ENCODE measurements around the gene RNF149. TPM values are rescaled to one million over a fixed set of nuclear protein-coding genes. Genes with fewer than 3 reads are reported as not detected.

RNF149 gene
- total and polyA plus RNA-seq, 2 donors (not counting 1 experiment from before 2014, with no cell fraction given): 29.4 to 49.0 TPM

DNA sequence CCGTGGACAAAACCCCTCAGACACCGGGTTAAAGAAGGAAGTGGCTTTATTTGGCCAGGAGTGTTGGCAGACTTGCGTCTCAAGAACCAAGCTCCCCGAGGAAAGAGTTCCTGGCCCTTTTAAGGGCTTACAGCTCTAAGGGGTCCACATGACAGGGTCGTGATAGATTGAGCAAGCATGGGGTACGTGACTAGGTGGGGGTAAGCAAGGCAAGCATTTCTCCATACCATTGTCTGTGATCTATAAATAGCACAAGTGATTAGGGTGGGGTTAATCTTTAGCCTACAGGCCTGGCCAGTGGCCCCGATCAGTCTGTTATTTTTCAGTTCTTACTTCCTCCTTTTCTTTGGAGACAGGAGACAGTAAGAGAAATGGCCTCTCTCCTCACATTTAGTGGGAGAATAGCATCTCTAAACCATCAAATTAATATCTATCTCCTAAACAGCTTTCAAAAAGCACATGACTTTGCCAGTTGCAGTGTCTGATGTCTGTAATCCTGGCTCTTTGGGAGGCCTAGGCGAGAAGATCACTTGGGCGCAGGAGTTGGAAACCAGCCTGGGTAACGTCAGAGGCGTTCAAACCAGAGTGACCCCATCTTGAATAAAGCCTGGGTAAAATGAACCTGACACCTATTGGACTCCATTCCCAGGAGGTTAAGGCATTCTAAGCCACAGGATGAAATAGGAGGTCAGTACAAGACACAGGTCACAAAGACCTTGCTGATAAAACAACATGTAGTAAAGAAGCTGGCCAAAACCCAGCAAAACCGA lies 74.1 kb downstream of the RNF149 start:
- no peak overlapping the region for H3K4me2 ChIP-seq (ENCODE audit: extremely low read depth, insufficient read depth, low read length)
- no peak overlapping the region for H3K27ac ChIP-seq (ENCODE audit: insufficient read depth, low read length)
- no peaks in the 10 kb centered on the region for H3K9me3 ChIP-seq (ENCODE audit: control insufficient read depth, insufficient read depth, low read depth, low read length)
- H3K79me2 ChIP-seq (ENCODE audit: control insufficient read depth, insufficient read depth, low read length): no peaks in the 10 kb centered on the region
- DNase-seq (ENCODE audit: low read depth in 2 of 2): no peak
- no peak overlapping the region for H2AFZ ChIP-seq (ENCODE audit: low read length)
- H3K27me3 ChIP-seq (ENCODE audit: control insufficient read depth, insufficient read depth, low read length): no peaks in the 10 kb centered on the region
- H3K9ac ChIP-seq (ENCODE audit: insufficient read depth, low read length): no peak overlapping the region
- TF ChIP-seq EZH2 (IDR thresholded peaks at IDR 0.05; ENCODE audit: low read length, missing control alignments): no peak
- TF ChIP-seq, protein P1, sequence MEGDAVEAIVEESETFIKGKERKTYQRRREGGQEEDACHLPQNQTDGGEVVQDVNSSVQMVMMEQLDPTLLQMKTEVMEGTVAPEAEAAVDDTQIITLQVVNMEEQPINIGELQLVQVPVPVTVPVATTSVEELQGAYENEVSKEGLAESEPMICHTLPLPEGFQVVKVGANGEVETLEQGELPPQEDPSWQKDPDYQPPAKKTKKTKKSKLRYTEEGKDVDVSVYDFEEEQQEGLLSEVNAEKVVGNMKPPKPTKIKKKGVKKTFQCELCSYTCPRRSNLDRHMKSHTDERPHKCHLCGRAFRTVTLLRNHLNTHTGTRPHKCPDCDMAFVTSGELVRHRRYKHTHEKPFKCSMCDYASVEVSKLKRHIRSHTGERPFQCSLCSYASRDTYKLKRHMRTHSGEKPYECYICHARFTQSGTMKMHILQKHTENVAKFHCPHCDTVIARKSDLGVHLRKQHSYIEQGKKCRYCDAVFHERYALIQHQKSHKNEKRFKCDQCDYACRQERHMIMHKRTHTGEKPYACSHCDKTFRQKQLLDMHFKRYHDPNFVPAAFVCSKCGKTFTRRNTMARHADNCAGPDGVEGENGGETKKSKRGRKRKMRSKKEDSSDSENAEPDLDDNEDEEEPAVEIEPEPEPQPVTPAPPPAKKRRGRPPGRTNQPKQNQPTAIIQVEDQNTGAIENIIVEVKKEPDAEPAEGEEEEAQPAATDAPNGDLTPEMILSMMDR (conservative IDR thresholded peaks at IDR 0.05 in 1 of 2, IDR thresholded peaks at IDR 0.05 in 1 of 2; ENCODE audit: low read depth in 1 of 2, low read length in 2 of 2): no peak
- no peaks in the 10 kb centered on the region for H3K36me3 ChIP-seq (ENCODE audit: control insufficient read depth, insufficient read depth, low read length)
- H3K4me3 ChIP-seq (replicated peaks in 1 of 4; ENCODE audit: control extremely low read depth in 1 of 4, insufficient read depth in 1 of 4, low read depth in 3 of 4, low read length in 4 of 4): no peak overlapping the region
- H3K4me1 ChIP-seq (ENCODE audit: control insufficient read depth, extremely low read depth, insufficient read depth, low read length): no peaks in the 10 kb centered on the region
- no peaks in the 10 kb centered on the region for H4K20me1 ChIP-seq (ENCODE audit: control insufficient read depth, extremely low read depth, insufficient read depth, low read length)

DNA sequence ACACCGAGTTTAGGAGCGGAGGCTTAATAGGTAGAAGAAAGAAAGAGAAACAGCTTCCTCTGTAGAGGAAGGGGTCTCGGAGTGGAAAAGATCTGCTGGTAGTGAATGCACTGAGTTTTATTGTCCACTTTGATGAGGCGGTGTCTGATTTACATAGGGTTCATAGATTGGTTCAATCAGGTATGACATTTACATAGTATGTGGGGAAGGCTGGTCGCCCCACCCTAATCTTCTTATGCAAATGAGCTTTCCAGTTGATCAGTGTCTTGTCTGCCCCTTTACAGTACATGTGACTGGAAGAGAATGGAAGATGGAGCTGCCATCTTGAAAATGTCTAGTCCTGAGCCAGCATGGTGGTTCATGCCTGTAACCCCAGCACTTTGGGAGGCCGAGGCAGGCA lies 75.7 kb downstream of the RNF149 start:
- no peak overlapping the region for H3K9ac ChIP-seq (ENCODE audit: insufficient read depth, low read length)
- H3K27me3 ChIP-seq (ENCODE audit: control insufficient read depth, insufficient read depth, low read length): no peaks in the 10 kb centered on the region
- no peak overlapping the region for H2AFZ ChIP-seq (ENCODE audit: low read length)
- H3K4me3 ChIP-seq (replicated peaks in 1 of 4; ENCODE audit: control extremely low read depth in 1 of 4, insufficient read depth in 1 of 4, low read depth in 3 of 4, low read length in 4 of 4): no peak overlapping the region
- H3K36me3 ChIP-seq (ENCODE audit: control insufficient read depth, insufficient read depth, low read length): no peaks in the 10 kb centered on the region
- H3K79me2 ChIP-seq (ENCODE audit: control insufficient read depth, insufficient read depth, low read length): no peaks in the 10 kb centered on the region
- H3K4me1 ChIP-seq (ENCODE audit: control insufficient read depth, extremely low read depth, insufficient read depth, low read length): no peaks in the 10 kb centered on the region
- H4K20me1 ChIP-seq (ENCODE audit: control insufficient read depth, extremely low read depth, insufficient read depth, low read length): no peaks in the 10 kb centered on the region
- no peak overlapping the region for H3K4me2 ChIP-seq (ENCODE audit: extremely low read depth, insufficient read depth, low read length)
- H3K9me3 ChIP-seq (ENCODE audit: control insufficient read depth, insufficient read depth, low read depth, low read length): no peaks in the 10 kb centered on the region
- TF ChIP-seq, protein P1 (conservative IDR thresholded peaks at IDR 0.05 in 1 of 2, IDR thresholded peaks at IDR 0.05 in 1 of 2; ENCODE audit: low read depth in 1 of 2, low read length in 2 of 2): no peak
- TF ChIP-seq EZH2 (IDR thresholded peaks at IDR 0.05; ENCODE audit: low read length, missing control alignments): no peak
- H3K27ac ChIP-seq (ENCODE audit: insufficient read depth, low read length): no peak overlapping the region
- no peak for DNase-seq (ENCODE audit: low read depth in 2 of 2)

DNA sequence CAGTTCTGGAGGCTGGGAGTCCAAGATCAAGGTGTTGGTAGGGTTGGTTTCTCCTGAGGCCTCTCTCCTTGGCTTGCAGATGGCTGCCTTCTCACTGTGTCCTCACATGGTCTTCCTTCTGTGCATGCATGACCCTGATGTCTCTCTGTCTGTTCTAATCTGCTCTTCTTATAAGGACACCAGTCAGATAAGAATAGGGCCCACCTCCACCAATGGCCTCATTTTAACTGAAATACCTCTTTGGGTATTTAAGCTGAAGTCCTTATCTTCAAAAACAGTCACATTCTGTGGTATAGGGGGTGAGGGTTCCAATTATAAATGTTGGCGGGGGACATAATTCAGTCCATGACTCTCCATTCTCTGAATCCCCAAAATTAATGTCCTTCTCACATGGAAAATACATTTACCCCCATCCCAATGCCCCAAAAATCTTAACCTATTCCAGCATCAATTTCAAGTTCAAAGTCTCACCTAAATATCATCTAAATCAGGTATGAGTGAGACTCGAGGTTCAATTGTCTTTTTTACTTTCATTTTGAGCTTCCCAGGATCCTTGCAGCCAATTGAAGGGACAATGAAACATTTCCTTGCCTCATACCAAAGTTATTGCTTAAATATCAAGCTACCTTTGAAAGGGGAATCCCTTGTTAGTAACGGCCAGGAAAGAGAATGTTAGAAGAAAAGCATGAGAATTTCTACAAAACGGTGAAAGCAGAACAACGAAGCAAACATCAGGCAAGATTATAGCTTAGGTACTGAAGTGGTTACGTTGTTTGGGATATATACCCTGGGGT lies 76.4 kb downstream of the RNF149 start:
- Histone ChIP-seq H3K4me1 (ENCODE audit: control insufficient read depth, extremely low read depth, insufficient read depth, low read length) (no peaks in the 10 kb centered on the region), H2AFZ (ENCODE audit: low read length) (no peak overlapping the region)
- DNase-seq (ENCODE audit: low read depth in 2 of 2): no peak

More for the DNA sequence above, 76.4 kb downstream of the RNF149 start:
- H3K9me3 ChIP-seq (ENCODE audit: control insufficient read depth, insufficient read depth, low read depth, low read length): no peaks in the 10 kb centered on the region
- H3K27me3 ChIP-seq (ENCODE audit: control insufficient read depth, insufficient read depth, low read length): no peaks in the 10 kb centered on the region
- no peaks in the 10 kb centered on the region for H3K79me2 ChIP-seq (ENCODE audit: control insufficient read depth, insufficient read depth, low read length)
- H3K9ac ChIP-seq (ENCODE audit: insufficient read depth, low read length): no peak overlapping the region
- H3K4me3 ChIP-seq (replicated peaks in 1 of 4; ENCODE audit: control extremely low read depth in 1 of 4, insufficient read depth in 1 of 4, low read depth in 3 of 4, low read length in 4 of 4): no peak overlapping the region
- no peak overlapping the region for H3K27ac ChIP-seq (ENCODE audit: insufficient read depth, low read length)
- H3K4me2 ChIP-seq (ENCODE audit: extremely low read depth, insufficient read depth, low read length): no peak overlapping the region
- TF ChIP-seq EZH2 (IDR thresholded peaks at IDR 0.05; ENCODE audit: low read length, missing control alignments): no peak
- TF ChIP-seq, protein P1 (conservative IDR thresholded peaks at IDR 0.05 in 1 of 2, IDR thresholded peaks at IDR 0.05 in 1 of 2; ENCODE audit: low read depth in 1 of 2, low read length in 2 of 2): no peak
- H4K20me1 ChIP-seq (ENCODE audit: control insufficient read depth, extremely low read depth, insufficient read depth, low read length): no peaks in the 10 kb centered on the region
- no peaks in the 10 kb centered on the region for H3K36me3 ChIP-seq (ENCODE audit: control insufficient read depth, insufficient read depth, low read length)
